NOMO-1 treated with DMSO at 0.1 percent for 48 hours (cell line): ENCODE results near the gene TRAPPC4.
"Not testable (repeated sequence)": the region's sequence is repeated elsewhere in the genome, so short reads cannot be mapped to it uniquely, and the experiment has no call there.

Experiments used
- DNase-seq: peaks from one replicate; lab custom pipeline; 2025; ENCODE audit not compliant: unreplicated experiment; lab: John Stamatoyannopoulos, UW

TRAPPC4 gene

DNA sequence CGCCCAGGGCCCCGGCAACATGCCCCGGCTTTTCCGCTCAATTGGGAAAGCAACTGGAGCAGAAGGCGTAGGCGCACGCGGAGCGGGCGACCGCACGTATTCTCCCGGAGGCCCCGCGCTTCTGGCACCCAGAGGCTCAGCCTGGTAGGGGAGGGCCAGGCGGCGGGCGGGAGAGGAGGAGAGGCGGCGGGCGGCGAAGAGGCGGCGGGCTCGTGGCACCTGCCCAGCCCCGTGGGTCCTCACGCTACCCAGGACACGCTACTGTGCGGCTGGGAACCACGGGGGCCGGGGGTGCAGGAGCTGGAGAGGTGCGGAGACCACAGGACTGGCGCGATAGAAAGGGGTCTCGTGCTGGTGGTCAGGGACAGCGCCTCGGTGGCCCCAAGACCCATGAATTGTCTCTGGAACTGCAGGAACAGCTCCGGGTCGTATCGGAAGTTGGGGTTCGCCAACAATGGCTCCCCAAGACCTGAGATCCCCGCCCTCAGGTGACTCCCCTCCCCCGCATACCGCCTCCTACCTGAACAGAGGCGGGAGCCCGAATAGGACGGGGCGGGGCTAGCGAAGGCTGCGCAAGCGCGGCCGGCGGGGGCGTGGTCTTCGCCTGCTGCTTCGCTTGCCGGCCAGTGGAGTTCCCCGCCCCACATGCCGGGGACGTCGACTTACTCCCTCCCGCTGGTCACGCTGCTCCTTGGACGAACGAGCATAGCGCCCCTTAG, 11.9 kb downstream of the TRAPPC4 start, which contains the start of gene SLC37A4:
Gene SLC37A4, minus strand, starts transcription at position 549 of the 719 bp plus-strand sequence.
- DNase-seq = peak; percentile 96

DNA sequence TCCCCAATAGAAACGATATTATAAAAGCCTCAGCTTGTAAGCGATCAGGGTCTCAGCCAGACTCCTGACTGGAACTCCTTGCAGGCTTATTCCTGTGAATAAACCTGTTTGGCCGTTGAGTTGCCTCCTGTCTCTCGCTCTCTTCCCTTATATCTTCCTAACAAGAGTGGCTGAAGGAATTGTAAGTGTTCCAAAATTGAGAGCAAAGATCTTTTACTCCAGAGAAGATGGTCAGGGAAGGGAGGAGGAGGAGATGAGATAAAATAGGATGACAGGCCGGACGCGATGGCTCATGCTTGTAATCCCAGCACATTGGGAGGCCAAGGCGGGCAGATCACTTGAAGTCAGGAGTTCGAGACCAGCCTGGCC, 13.3 kb downstream of the TRAPPC4 start:
- DNase-seq = no peak

DNA sequence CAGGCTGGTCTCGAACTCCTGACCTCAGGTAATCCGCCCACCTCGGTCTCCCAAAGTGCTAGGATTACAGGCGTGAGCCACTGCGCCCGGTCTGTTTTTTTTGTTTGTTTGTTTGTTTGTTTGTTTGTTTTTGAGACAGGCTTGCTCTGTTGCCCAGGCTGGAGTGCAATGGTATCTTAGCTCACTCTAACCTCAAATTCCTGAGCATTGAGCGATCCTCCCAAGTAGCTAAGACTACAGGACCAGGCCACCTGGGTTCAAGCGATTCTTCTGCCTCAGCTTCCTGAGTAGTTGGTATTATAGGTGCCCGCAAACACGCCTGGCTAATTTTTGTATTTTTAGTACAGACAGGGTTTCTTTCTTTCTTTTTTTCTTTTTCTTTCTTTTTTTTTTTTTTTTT, 14.9 kb downstream of the TRAPPC4 start:
- not testable (repeated sequence) for DNase-seq

DNA sequence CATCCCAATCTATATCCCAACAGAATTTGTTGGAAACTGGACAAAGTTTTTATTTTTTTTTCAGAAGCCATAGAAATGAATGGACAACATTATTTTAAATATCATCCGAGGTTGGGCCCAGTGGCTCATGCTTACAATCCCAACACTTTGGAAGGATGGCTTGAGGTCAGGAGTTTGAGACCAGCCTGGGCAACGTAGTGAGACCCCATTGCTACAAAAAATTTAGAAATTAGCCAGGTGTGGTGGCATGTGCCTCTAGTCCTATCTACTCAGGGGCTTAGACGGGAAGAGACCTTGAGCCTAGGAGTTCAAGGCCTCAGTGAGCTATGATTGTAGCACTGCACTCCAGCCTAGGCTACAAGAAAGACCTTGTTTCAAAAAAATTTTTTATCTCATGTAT, 16.2 kb downstream of the TRAPPC4 start:
- no peak for DNase-seq

DNA sequence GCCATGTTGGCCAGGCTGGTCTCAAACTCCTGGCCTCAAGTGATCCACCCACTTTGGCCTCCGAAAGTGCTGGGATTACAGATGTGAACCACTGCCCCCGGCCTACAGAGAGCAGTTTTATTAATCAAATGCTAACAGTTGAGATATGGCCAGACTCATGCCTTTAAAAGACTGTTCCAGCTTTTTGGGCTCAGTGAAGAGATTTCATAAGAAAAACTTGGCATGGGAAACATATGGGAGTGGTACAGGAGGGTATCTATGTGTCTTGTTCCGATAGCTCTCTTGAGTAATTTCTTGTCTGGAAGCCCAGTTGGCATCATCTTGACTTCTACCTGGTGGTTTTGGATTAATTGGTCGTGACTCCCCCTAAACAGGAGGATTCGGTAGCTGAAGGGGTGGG, 20.3 kb downstream of the TRAPPC4 start:
- DNase-seq = no peak

DNA sequence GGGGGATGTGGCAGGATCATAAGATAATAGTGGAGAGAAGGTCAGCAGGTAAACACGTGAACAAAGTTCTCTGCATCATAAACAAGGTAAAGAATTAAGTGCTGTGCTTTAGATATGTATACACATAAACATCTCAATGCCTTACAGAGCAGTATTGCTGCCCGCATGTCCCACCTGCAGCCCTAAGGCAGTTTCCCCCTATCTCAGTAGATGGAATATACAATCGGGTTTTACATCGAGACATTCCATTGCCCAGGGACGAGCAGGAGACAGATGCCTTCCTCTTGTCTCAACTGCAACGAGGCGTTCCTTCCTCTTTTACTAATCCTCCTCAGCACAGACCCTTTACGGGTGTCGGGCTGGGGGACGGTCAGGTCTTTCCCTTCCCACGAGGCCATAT, 20.9 kb downstream of the TRAPPC4 start:
- not testable (repeated sequence) for DNase-seq

DNA sequence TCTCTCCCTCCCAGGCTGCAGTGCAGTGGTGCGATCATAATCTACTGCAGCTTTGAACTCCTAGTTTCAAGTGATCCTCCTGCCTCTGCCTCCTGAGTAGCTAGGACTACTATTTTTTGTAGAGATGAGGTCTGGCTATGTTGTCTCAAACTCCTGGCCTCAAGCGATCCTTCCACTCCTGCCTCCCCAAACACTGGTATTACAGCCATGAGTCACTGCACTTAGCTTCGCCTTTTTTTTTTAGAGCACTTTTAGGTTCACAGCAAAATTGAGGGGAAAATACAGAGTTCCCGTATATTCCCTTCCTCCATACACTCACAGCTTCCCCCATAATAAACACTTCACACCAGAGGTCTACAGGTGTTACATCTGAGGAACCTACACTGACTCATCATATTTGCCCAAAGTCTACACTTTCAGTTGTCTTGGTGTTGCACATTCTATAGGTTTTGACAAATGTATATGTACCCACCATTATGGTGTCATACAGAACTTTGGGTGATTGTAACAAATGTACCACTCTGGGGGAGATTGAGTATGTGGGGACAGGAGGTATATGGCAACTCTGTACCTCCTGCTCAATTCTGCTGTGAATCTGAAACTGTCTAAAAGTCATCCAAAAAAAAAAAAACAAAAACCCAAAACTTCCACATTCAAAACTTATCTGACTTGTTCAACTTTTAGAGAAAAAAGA, 23.4 kb downstream of the TRAPPC4 start:
- no peak for DNase-seq

DNA sequence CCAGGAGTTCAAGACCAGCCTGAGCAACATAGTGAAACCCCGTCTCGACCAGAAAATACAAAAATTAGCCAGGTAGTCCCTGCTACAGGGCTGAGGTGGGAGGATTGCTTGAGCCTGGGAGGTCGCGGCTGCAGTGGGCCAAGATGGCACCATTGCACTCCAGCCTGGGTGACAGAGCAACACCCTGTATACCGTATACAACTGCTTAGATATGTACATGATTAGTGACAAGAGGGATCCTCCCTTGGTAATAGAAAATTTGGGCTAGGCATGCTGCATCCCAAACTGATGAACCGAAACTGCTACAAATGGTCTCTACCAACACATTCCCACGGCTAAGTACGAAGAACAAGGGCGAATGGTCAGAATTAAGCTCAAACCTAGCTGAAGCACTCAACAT, 24.4 kb downstream of the TRAPPC4 start:
- DNase-seq = no peak

DNA sequence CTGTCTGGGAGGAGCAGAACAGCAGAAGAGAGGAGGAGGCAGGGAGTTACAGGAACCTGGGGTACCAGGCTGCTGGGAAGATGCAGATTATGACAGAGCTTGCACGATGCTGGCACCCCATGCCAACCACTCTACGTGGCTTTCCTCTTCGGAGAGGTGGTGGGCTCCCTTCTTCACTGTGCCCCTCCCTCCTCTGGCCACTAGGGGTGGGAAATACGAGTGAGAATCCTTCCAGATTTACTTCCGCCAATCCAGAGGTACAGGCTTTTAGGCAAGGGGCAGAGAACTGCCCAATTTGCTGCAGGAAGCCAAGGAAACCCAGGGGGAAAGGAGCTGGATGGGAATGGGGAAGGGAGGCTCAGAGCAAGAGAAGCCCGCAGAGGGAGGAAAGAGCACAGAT, 26.1 kb downstream of the TRAPPC4 start:
- DNase-seq = no peak

DNA sequence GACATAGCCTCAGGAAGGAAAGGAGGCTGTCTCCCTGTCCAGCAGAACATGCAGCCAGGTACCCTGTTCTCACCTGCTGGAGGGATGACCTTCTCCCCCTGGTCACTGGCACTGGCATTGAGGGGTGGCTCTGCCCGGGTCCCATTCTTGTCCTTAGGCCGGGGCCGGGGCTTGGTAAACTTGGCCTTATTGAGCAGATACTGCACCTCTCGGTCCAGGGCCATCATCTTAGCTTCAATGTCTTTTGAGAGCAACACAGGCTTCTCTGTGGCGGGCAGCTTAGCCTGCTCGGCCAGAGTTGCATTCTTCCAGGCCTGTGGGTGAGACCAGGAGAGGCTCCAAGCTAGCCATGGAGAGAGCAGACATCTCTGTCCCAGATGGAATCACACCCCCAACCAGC, 27.9 kb downstream of the TRAPPC4 start:
- DNase-seq = no peak

DNA sequence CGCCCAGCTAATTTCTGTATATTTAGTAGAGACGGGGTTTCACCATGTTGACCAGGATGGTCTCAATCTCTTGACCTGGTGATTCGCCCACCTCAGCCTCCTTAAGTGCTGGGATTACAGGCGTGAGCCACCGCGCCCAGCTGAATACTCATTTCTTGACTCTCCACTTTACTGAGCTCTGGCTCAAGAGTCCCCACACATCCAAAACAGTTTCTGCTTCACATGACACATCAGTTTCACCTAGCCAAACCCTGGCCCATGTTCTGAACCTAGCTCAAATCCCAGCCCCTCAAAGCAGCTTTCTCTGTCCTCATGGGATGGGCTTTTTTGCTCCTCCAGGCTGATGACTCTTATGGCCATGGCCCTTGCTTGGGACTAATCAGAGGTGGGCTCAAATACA, 28.6 kb downstream of the TRAPPC4 start:
- DNase-seq = no peak

DNA sequence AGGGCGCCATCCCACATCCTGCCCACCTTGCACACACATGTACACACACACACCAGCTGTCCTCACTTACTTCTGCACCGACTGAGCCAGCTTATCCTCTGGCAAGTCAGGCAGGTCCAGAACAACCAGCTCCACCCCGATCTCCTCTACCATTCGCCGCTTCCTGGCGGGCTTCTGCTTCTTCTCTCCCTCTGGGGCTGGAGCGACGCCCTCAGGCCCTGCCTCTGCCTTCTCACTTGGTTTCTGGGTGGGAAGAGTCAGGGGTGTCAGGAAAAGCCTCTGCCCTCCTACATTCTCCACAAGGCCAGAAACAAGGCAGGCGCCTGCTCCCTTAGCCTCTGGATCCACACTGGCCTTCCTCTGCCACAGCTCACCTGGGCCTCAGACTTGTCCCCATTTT, 30.1 kb downstream of the TRAPPC4 start:
- DNase-seq = no peak

DNA sequence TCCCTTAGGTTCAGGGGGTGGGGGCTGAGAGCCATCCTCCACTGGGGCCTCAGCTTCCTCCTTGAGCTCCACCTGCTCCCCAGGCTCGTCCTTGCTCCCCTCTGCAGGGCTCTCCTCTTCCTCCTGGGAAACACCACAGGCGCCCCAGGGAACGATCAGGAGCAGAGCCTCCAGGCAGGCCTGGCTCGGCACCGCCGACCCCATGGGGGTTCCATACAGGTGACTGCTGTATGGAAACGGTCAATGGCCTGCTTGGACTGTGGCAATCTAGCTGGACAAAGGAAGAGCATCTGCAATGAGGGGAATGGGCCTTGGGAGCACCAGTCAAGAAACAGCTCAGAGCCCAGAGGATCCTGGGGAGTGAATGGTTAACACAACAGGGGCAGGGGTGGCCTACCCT, 30.5 kb downstream of the TRAPPC4 start:
- no peak for DNase-seq

DNA sequence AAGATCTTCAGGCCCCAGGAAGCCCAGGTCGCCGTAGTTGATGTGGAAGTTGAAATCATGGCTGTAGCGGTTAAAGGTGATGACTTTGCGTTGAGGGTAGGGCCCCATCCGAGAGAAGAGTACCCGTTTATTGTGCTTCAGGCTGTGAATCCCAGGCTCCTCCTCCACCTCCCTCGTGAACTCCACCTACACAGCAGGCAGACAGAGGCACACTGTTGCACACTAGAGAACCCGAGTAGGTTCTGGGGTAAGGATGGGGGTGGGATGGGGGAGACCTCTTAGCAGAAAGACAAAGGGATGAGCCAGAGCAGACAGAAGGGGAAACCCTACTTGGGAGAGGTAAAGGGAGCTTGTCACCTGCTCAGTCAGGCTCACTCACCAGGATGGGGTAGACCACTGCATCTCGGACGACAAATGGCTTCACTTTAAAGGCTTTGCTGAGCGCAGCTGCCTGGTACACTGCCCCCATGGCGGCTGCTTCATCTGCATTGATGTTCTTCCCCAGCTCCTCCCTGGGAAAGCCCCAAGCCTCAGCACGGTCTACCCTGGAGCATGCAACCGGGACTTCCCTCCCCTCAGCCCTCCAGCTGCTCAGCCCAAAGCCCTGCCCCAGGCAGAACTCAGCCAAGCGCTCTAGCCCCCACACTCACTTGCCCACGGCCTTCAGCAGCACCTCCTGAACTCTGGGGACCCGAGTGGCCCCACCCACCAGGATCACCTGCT, 33.0 kb downstream of the TRAPPC4 start:
- no peak for DNase-seq

DNA sequence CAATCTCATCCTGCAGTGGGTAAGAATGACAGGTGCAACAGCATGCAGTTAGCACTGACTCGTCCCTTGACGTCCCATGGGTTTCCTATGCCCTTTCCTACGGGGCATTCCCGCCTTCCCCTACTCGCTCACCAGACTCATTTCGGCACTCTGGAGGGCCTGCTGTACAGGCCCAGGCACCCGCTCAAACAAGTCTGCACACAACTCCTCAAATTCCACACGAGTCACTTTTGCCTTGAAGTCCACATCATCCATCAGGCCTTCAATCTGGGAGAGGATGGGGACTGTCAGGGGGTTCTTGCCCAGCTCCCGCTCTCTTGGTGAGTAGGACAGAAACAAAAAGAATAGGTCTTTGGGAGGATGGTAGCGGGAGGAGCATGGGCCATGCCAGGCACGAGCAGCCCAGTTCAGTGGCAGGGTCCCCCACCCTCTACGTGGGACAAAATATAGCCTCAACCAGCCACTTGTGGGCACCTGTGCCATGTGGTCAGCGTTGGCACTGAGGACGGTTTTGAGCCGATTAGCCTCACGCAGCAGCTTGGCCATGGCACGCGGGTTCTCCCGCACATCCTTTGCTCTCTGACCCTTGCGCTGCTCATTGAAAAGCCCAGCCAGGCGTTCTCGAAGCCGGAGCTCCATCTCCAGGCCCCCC, 33.7 kb downstream of the TRAPPC4 start:
- no peak for DNase-seq

DNA sequence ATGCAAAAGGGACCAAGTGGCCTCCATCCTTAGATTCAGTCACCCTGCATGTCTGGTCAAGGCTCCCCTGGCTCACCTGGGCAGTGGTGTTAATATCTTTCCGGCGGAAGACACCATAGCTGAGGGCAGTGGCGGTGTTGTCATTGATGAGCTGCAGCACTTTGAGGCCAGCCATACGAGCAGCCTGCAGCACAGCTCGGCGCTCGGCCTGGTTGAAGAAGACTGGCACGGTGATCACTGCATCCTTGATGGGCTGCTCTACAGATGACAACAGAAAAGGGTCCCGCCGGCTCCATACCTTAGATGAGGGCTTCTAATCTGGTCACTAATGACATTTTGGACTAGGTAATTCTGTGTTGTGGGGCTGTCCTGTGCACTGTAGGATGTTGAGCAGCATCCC, 35.9 kb downstream of the TRAPPC4 start:
- DNase-seq = no peak

DNA sequence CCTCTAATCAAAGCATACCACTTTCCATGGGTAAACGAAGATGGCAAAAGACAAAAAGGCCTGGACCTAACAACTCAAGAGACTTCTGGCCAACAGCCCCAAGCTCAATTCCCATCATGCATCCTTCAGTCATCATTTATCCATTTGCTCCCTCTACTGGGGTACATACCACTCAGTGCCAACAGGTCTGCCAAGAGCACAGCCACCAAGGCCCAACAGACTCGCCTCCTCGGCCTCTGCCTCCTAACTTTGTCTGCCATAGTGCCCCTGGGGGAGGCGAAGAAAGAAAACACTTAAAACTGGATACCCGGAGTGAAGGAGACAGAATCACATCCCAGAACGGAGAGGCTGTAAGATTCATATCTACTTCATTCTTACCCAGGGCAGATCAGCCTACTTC, 37.3 kb downstream of the TRAPPC4 start:
- peak; percentile 29 for DNase-seq

DNA sequence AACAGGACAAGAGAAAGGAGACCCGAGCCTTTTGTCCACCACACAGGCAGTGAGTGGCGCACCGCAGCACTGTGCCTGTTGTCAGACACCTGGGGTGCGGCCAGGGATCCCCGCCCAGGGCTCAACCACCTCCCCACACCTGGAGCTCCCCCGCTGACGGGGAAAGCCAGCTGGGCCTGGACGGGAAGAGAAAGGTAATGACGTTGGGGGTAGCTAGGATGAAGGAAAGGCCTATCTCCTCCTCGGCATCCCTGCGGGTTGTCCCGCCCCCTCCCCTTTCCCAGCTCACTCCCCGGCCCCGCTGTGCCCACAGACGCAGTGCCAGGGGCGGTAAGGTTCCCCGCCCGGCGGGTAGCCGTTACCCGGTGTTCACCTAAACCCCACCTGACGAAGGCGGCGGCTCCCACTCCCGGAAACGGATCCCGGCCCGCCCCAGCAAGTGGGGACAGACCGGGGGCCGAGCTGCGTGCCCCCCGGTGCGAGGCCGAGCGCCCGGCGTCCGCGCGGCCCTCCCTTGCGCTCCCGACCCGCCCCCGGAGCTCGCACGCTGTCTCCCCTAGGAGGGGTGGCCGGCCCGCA, 37.9 kb downstream of the TRAPPC4 start:
- no peak for DNase-seq

DNA sequence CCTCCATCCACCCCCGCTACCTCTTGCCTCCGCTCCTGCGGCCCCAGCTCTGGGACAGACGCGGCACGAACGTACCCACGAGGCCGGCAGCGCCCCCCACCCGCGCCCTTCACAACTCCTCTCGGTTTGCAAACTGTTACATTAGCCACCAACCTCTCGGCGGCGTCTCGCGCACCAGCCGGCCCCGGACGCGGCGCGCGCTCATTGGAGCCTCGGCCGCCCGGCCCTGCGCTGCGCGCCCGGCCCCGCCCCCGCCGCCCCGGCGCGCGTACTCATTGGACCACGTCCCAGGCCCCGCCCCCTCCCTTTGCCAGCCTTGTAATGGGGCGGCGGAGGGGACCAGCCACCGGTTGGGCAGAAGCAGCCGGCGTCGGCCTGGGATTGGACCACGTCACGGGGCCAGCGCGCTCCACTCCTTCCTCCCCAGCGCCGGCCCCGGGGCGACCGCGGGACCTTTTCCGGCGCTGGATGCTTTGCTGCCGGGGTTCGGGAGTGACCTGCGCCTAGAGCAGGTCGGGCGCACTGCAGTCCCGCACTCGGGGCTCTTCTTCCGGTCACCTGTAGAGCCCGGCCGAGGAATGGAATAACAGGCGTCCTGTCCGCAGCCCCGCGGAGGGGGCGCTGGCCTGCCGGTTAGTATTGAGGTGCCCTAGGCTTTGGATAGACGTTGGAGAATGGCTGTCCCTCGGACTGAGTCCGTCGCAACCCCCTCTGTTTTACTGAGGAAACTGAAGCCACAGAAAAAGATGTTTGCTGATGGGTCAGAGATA, 38.6 kb downstream of the TRAPPC4 start, which contains the start of gene HYOU1:
Gene HYOU1, minus strand, starts transcription at position 206 of the 770 bp plus-strand sequence. CDS start 1,045 bp downstream, outside the sequence.
- DNase-seq = peak; percentile 96

DNA sequence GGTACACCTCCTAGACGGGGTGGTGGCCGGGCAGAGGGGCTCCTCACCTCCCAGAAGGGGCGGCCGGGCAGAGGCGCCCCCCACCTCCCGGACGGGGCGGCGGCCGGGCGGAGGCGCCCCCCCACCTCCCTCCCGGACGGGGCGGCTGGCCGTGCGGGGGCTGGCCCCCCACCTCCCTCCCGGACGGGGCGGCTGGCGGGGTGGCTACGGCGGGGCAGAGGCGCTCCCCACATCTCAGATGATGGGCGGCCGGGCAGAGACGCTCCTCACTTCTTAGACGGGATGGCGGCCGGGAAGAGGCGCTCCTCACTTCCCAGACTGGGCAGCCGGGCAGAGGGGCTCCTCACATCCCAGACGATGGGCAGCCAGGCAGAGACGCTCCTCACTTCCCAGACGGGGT, 40.6 kb downstream of the TRAPPC4 start:
- DNase-seq = not testable (repeated sequence)
